Neural cell (in vitro differentiated cells): ENCODE results near the gene PTPN18. TPM values are rescaled to one million over a fixed set of nuclear protein-coding genes. Genes with fewer than 3 reads are reported as not detected.
A peak's percentile ranks its signal among the peaks of the same experiment; 100 is the strongest.

Experiments
- H2AFZ ChIP-seq: fragments of 200-600, 300-800 bp; sonication (generic), shearing (Covaris generic); 2 replicates; pipeline ENCODE4 v1.6.0; 2014; ENCODE audit warnings: low read depth, mild to moderate bottlenecking, antibody characterized with exemption, low read length, moderate library complexity
- H3F3A ChIP-seq: fragments of 200-600 bp; shearing (Covaris generic); 2 replicates; pipeline ENCODE4 v1.6.1; 2016; ENCODE audit warnings: mild to moderate bottlenecking, moderate library complexity, mixed read lengths, antibody characterized with exemption, low read length; ENCODE audit not compliant: insufficient read depth, poor library complexity, severe bottlenecking
- H3K27ac ChIP-seq: fragments of 200-600, 300-800 bp; sonication (generic), shearing (Covaris generic); 2 replicates; pipeline ENCODE4 v1.5.1; 2014; ENCODE audit warnings: mild to moderate bottlenecking, low read length, moderate library complexity
- H3K27me3 ChIP-seq: fragments of 300-800, 200-600 bp; sonication (generic), shearing (Covaris generic); 2 replicates; pipeline ENCODE4 v1.6.0; 2014; ENCODE audit warnings: mild to moderate bottlenecking, low read depth, low read length, moderate library complexity; ENCODE audit not compliant: insufficient read depth
- H3K36me3 ChIP-seq: fragments of 300-800, 200-600 bp; sonication (generic), shearing (Covaris generic); 2 replicates; pipeline ENCODE4 v1.5.1; 2014; ENCODE audit warnings: mild to moderate bottlenecking, antibody characterized with exemption, low read length, moderate library complexity; ENCODE audit not compliant: insufficient read depth
- H3K4me2 ChIP-seq: fragments of 300-800, 200-600 bp; sonication (generic), shearing (Covaris generic); 2 replicates; pipeline ENCODE4 v1.6.0; 2014; ENCODE audit warnings: mild to moderate bottlenecking, low read length
- H3K4me3 ChIP-seq: fragments of 300-800, 200-600 bp; sonication (generic), shearing (Covaris generic); 2 replicates; pipeline ENCODE4 v1.5.1; 2014; ENCODE audit warnings: mild to moderate bottlenecking, low read length, moderate library complexity
- H3K79me2 ChIP-seq: fragments of 200-600 bp; shearing (Covaris generic); replicated peaks from 2 replicates; pipeline ENCODE4 v1.6.0; 2014; ENCODE audit warnings: mild to moderate bottlenecking, low read length, moderate library complexity; ENCODE audit not compliant: insufficient read depth
- H3K9ac ChIP-seq: fragments of 300-800, 200-600 bp; sonication (generic), shearing (Covaris generic); 2 replicates; pipeline ENCODE4 v1.6.1; 2016; ENCODE audit warnings: mild to moderate bottlenecking, low read length, mixed read lengths
- H3K9me2 ChIP-seq: fragments of 200-600 bp; shearing (Covaris generic); 2 replicates; pipeline ENCODE4 v1.6.1; 2016; ENCODE audit warnings: mild to moderate bottlenecking, low read length, mixed read lengths; ENCODE audit not compliant: insufficient read depth
- H3K9me3 ChIP-seq: fragments of 200-600, 300-800 bp; sonication (generic), shearing (Covaris generic); 2 replicates; pipeline ENCODE4 v1.6.1; 2016; ENCODE audit warnings: mild to moderate bottlenecking, mixed run types, low read length, moderate library complexity, mixed read lengths
- H4K20me1 ChIP-seq: fragments of 200-600 bp; shearing (Covaris generic); 2 replicates; pipeline ENCODE4 v1.6.1; 2016; ENCODE audit warnings: mild to moderate bottlenecking, mixed run types; ENCODE audit not compliant: insufficient read depth
- EP300 ChIP-seq: fragments of 450-650 bp; conservative IDR thresholded peaks from 2 replicates; pipeline ENCODE4 v1.6.1; 2014; ENCODE audit warnings: antibody characterized with exemption, mild to moderate bottlenecking, moderate library complexity; ENCODE audit not compliant: poor library complexity, severe bottlenecking
- EZH2 ChIP-seq: fragments of 200-600, 300-800 bp; shearing (Covaris generic), sonication (generic); IDR thresholded peaks from 2 replicates; pipeline ENCODE4 v1.6.1; 2014; ENCODE audit warnings: antibody characterized with exemption, low read length, borderline replicate concordance, mild to moderate bottlenecking; ENCODE audit not compliant: insufficient read depth, poor library complexity, severe bottlenecking
- MXI1 ChIP-seq: fragments of 450-650 bp; conservative IDR thresholded peaks from 2 replicates; pipeline ENCODE4 v1.6.1; 2014; ENCODE audit warnings: antibody characterized with exemption, mild to moderate bottlenecking; ENCODE audit not compliant: poor library complexity, severe bottlenecking
- POLR2AphosphoS5 ChIP-seq: IDR thresholded peaks from 2 replicates; pipeline ENCODE4 v1.6.1; 2012
- RAD21 ChIP-seq: fragments of 450-650 bp; conservative IDR thresholded peaks from 2 replicates; pipeline ENCODE4 v1.6.1; 2014; ENCODE audit warnings: antibody characterized with exemption, mild to moderate bottlenecking, moderate library complexity
- SMC3 ChIP-seq: fragments of 450-650 bp; conservative IDR thresholded peaks from 2 replicates; pipeline ENCODE4 v1.6.1; 2014; ENCODE audit warnings: antibody characterized with exemption, mild to moderate bottlenecking, moderate library complexity; ENCODE audit not compliant: poor library complexity
- TAF1 ChIP-seq: IDR thresholded peaks from 2 replicates; pipeline ENCODE4 v1.6.1; 2012; ENCODE audit warnings: low read depth
- polyA plus RNA-seq: library from polyadenylated mRNA; depleted of rRNA; stranded (reverse); fragments of >200 nt; gene quantifications from 2 replicates; pipeline ENCODE4 v1.2.3, GENCODE V29; 2014
- TF ChIP-seq, protein P1 (sequence below): IDR thresholded peaks from 2 replicates; pipeline ENCODE4 v1.6.1; 2012; ENCODE audit warnings: borderline replicate concordance
- TF ChIP-seq, protein P2 (sequence below): fragments of 450-650 bp; IDR thresholded peaks from 2 replicates; pipeline ENCODE4 v1.5.1; 2014; ENCODE audit warnings: antibody characterized with exemption, mild to moderate bottlenecking, moderate library complexity; ENCODE audit not compliant: poor library complexity, severe bottlenecking

PTPN18 gene
- polyA plus RNA-seq, 1 donor from 2014 or later, result 13.3 TPM

DNA sequence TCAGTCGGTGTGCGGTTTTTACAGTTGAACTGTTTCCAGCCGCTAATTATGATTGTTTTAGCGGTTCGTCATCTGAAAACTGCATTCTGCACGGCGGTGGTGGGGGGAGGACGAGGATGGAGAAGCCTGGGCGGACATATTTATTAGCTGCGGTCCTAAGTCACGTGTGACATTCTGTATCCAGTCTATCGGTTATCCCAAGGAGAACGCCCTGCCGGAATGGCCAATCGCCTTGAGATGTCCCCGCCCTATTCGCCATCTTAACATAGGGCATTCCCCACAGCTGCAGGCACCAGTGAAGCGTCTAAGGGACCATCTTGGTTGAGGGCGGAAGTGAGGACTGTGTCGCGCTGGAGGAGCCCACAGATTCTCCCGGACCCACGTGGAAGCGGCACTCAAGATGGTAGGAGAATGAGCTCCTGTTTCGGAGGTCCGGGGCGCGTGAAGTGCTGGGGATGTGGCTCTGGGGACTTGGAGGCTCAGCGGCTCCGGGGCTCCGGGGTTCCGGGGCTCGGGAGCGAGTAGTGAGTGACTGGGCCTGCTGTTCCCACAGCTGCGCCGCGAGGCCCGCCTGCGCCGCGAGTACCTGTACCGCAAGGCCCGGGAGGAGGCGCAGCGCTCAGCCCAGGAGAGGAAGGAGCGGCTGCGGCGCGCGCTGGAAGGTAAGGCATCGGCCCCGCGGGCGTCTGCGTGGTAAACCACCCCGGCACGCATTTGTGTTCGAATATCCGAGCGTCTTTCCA is 13.2 kb upstream of the PTPN18 start, which contains the start of gene IMP4:
Gene IMP4, plus strand, starts transcription at position 365 of the 743 bp plus-strand sequence. Its CDS starts 36 bp downstream, at position 401.
- Histone ChIP-seq H3K36me3 (peaks cover 15% of the 10 kb centered on the region), H3K4me3 (peak within 1 kb of the TSS; percentile 88), H3K9me2 (no peaks in the 10 kb centered on the region), H3K9ac (peak within 1 kb of the TSS; percentile 88), H4K20me1 (no peaks in the 10 kb centered on the region), H3K27ac (peak within 1 kb of the TSS; percentile 98), H3F3A (no peaks in the 10 kb centered on the region), H3K9me3 (no peaks in the 10 kb centered on the region), H3K4me2 (peak within 1 kb of the TSS; percentile 92), H3K27me3 (no peaks in the 10 kb centered on the region), H3K79me2 (peaks cover 4% of the 10 kb centered on the region), H2AFZ (peak within 1 kb of the TSS; percentile 88)
- TF ChIP-seq, protein P1, sequence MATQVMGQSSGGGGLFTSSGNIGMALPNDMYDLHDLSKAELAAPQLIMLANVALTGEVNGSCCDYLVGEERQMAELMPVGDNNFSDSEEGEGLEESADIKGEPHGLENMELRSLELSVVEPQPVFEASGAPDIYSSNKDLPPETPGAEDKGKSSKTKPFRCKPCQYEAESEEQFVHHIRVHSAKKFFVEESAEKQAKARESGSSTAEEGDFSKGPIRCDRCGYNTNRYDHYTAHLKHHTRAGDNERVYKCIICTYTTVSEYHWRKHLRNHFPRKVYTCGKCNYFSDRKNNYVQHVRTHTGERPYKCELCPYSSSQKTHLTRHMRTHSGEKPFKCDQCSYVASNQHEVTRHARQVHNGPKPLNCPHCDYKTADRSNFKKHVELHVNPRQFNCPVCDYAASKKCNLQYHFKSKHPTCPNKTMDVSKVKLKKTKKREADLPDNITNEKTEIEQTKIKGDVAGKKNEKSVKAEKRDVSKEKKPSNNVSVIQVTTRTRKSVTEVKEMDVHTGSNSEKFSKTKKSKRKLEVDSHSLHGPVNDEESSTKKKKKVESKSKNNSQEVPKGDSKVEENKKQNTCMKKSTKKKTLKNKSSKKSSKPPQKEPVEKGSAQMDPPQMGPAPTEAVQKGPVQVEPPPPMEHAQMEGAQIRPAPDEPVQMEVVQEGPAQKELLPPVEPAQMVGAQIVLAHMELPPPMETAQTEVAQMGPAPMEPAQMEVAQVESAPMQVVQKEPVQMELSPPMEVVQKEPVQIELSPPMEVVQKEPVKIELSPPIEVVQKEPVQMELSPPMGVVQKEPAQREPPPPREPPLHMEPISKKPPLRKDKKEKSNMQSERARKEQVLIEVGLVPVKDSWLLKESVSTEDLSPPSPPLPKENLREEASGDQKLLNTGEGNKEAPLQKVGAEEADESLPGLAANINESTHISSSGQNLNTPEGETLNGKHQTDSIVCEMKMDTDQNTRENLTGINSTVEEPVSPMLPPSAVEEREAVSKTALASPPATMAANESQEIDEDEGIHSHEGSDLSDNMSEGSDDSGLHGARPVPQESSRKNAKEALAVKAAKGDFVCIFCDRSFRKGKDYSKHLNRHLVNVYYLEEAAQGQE, result no peak
- peak; percentile 5 for TF ChIP-seq TAF1
- TF ChIP-seq, protein P2, sequence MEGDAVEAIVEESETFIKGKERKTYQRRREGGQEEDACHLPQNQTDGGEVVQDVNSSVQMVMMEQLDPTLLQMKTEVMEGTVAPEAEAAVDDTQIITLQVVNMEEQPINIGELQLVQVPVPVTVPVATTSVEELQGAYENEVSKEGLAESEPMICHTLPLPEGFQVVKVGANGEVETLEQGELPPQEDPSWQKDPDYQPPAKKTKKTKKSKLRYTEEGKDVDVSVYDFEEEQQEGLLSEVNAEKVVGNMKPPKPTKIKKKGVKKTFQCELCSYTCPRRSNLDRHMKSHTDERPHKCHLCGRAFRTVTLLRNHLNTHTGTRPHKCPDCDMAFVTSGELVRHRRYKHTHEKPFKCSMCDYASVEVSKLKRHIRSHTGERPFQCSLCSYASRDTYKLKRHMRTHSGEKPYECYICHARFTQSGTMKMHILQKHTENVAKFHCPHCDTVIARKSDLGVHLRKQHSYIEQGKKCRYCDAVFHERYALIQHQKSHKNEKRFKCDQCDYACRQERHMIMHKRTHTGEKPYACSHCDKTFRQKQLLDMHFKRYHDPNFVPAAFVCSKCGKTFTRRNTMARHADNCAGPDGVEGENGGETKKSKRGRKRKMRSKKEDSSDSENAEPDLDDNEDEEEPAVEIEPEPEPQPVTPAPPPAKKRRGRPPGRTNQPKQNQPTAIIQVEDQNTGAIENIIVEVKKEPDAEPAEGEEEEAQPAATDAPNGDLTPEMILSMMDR, result peak; percentile 78
- peak; percentile 65 for TF ChIP-seq POLR2AphosphoS5
- no peak for TF ChIP-seq EZH2
- TF ChIP-seq SMC3, result peak; percentile 80
- peak; percentile 99 for TF ChIP-seq MXI1
- peak; percentile 73 for TF ChIP-seq RAD21
- TF ChIP-seq EP300, result peak; percentile 22

DNA sequence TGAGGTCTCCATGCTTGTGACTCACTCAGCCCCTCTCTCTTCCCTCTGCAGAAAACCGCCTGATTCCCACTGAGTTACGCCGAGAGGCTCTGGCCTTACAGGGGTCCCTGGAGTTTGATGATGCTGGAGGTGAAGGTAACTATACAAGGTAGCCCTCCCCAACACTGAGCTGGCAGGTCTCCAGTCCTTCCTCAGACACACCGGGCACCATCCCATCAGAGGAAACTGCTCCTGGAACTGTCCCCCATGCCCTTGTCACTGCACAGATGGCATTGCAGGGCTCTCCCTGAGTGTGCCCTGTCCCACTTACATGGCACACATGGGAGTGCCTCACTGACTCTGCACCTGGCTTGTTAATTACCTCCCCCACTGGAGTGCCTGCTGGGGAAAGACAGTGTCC is 11.3 kb upstream of the PTPN18 start:
- H3K36me3 ChIP-seq, result peaks cover 10% of the 10 kb centered on the region
- H3K9ac ChIP-seq, result no peak overlapping the region
- H3K79me2 ChIP-seq, result peaks cover 4% of the 10 kb centered on the region
- no peaks in the 10 kb centered on the region for H3K27me3 ChIP-seq
- H4K20me1 ChIP-seq, result no peaks in the 10 kb centered on the region
- H3K4me3 ChIP-seq, result no peak overlapping the region
- no peaks in the 10 kb centered on the region for H3K9me2 ChIP-seq
- no peak overlapping the region for H2AFZ ChIP-seq
- H3K27ac ChIP-seq, result no peak overlapping the region
- TF ChIP-seq EZH2 (no peak), MXI1 (no peak), POLR2AphosphoS5 (no peak)
- TF ChIP-seq, protein P2, result no peak
- no peaks in the 10 kb centered on the region for H3K9me3 ChIP-seq
- H3F3A ChIP-seq, result no peaks in the 10 kb centered on the region
- no peak overlapping the region for H3K4me2 ChIP-seq
